Measurements from ENCODE around the gene CCDC146.

CCDC146 gene

GRCh38 chr7:77320714-77321113 lies 198.3 kb downstream of the CCDC146 start:
- Histone ChIP-seq H3K27me3 (ENCODE audit: control insufficient read depth in 1 of 2, insufficient read depth in 2 of 2, low read length in 2 of 2) (no peaks in the 10 kb centered on the region), H3K4me1 (ENCODE audit: control insufficient read depth in 1 of 2, insufficient read depth in 2 of 2, low read length in 2 of 2) (no peaks in the 10 kb centered on the region), H3K4me3 (ENCODE audit: low read depth in 1 of 2, low read length in 2 of 2) (no peak overlapping the region), H3K27ac (ENCODE audit: low read depth, low read length) (no peak overlapping the region), H3K9me3 (ENCODE audit: control insufficient read depth in 1 of 2, low read length in 2 of 2) (no peaks in the 10 kb centered on the region), H3K9ac (ENCODE audit: low read depth in 1 of 2, low read length in 2 of 2) (no peak overlapping the region), H3K36me3 (ENCODE audit: control insufficient read depth in 1 of 2, insufficient read depth in 2 of 2, low read length in 2 of 2) (peaks cover 0 to 15% of the 10 kb centered on the region in 2 donors)

- no peak overlapping the region for H3K27ac ChIP-seq (ENCODE audit: low read depth, low read length)
Measured at GRCh38 chr7:77321300-77321699, 198.9 kb downstream of the CCDC146 start.

DNA sequence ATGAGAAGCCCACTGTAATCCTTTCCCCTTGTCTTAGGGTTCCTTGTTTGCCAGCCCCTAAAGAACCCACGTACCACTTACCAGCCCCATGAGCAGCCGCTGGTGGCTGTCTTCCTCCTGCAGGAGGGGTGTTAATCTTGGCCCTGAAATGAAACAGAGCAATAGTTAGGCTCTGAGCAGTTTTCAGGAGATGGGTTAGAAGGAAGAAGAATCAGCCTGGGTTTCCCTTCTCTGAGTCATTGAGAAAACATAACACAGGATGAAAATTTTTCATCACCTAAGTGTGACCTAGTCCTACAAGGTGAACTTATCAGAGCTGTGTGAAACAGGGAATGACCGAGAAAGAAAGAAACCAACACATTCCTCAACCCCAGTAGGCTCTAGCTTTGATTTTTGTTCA lies 203.7 kb downstream of the CCDC146 start:
- Histone ChIP-seq H3K4me1 (ENCODE audit: control insufficient read depth in 1 of 2, insufficient read depth in 2 of 2, low read length in 2 of 2) (peaks cover 8 to 9% of the 10 kb centered on the region in 2 donors), H3K27ac (ENCODE audit: low read depth, low read length) (no peak overlapping the region), H3K9ac (ENCODE audit: low read depth in 1 of 2, low read length in 2 of 2) (no peak overlapping the region), H3K36me3 (ENCODE audit: control insufficient read depth in 1 of 2, insufficient read depth in 2 of 2, low read length in 2 of 2) (peaks cover 0 to 8% of the 10 kb centered on the region in 2 donors), H3K9me3 (ENCODE audit: control insufficient read depth in 1 of 2, low read length in 2 of 2) (no peaks in the 10 kb centered on the region), H3K4me3 (ENCODE audit: low read depth in 1 of 2, low read length in 2 of 2) (no peak overlapping the region), H3K27me3 (ENCODE audit: control insufficient read depth in 1 of 2, insufficient read depth in 2 of 2, low read length in 2 of 2) (no peaks in the 10 kb centered on the region)

More at GRCh38 chr7:77321300-77321699, 198.9 kb downstream of the CCDC146 start:
- Histone ChIP-seq H3K9ac (ENCODE audit: low read depth in 1 of 2, low read length in 2 of 2) (no peak overlapping the region), H3K4me3 (ENCODE audit: low read depth in 1 of 2, low read length in 2 of 2) (no peak overlapping the region), H3K36me3 (ENCODE audit: control insufficient read depth in 1 of 2, insufficient read depth in 2 of 2, low read length in 2 of 2) (peaks cover 0 to 15% of the 10 kb centered on the region in 2 donors), H3K27me3 (ENCODE audit: control insufficient read depth in 1 of 2, insufficient read depth in 2 of 2, low read length in 2 of 2) (no peaks in the 10 kb centered on the region), H3K9me3 (ENCODE audit: control insufficient read depth in 1 of 2, low read length in 2 of 2) (no peaks in the 10 kb centered on the region), H3K4me1 (ENCODE audit: control insufficient read depth in 1 of 2, insufficient read depth in 2 of 2, low read length in 2 of 2) (no peaks in the 10 kb centered on the region)

DNA sequence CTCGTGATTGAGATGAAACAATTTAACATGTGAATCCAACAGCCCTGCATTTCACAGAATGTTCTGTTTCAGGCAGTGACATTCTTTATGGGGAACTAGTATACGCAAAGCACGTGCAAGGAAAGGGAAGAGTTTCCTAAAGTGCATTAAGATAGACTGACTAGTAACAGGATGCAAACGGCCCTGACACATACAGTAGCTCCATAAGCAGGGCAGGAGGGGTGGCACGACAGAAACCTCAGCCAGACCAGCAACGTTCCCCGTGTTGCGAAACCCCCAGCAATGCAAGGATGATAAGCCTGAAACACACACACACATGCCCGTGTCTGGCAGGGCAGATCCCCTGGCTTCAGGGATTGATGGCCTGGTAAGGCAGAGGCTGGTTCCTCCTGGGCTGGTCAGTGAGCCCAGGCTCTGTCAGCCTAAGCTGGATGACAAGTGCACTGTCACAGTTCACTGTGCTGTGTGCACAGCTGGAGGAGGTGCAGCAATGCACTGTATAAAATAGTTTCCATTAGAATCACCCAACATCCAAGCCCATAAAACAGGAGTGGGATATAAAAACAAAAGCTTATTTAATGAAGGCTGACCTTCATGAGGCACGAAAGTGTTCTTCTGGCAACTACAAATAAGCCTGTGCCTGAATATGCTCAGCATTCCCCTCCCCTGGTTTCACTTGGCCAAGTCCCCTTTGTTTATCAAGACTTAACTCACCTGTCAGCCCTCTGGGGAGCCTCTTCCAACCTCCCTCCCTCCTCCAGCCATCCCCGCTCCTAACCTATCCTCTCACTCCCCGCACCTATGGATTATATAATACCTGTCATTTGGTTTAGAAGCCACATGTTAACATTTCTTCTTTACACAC lies 204.9 kb downstream of the CCDC146 start:
- no peak overlapping the region for H3K4me3 ChIP-seq (ENCODE audit: low read depth in 1 of 2, low read length in 2 of 2)
- no peaks in the 10 kb centered on the region for H3K9me3 ChIP-seq (ENCODE audit: control insufficient read depth in 1 of 2, low read length in 2 of 2)
- no peak overlapping the region for H3K27ac ChIP-seq (ENCODE audit: low read depth, low read length)
- no peaks in the 10 kb centered on the region for H3K27me3 ChIP-seq (ENCODE audit: control insufficient read depth in 1 of 2, insufficient read depth in 2 of 2, low read length in 2 of 2)
- peaks cover 12 to 15% of the 10 kb centered on the region in 2 donors for H3K4me1 ChIP-seq (ENCODE audit: control insufficient read depth in 1 of 2, insufficient read depth in 2 of 2, low read length in 2 of 2)
- peaks cover 0 to 6% of the 10 kb centered on the region in 2 donors for H3K36me3 ChIP-seq (ENCODE audit: control insufficient read depth in 1 of 2, insufficient read depth in 2 of 2, low read length in 2 of 2)
- H3K9ac ChIP-seq (ENCODE audit: low read depth in 1 of 2, low read length in 2 of 2), result no peak overlapping the region

DNA sequence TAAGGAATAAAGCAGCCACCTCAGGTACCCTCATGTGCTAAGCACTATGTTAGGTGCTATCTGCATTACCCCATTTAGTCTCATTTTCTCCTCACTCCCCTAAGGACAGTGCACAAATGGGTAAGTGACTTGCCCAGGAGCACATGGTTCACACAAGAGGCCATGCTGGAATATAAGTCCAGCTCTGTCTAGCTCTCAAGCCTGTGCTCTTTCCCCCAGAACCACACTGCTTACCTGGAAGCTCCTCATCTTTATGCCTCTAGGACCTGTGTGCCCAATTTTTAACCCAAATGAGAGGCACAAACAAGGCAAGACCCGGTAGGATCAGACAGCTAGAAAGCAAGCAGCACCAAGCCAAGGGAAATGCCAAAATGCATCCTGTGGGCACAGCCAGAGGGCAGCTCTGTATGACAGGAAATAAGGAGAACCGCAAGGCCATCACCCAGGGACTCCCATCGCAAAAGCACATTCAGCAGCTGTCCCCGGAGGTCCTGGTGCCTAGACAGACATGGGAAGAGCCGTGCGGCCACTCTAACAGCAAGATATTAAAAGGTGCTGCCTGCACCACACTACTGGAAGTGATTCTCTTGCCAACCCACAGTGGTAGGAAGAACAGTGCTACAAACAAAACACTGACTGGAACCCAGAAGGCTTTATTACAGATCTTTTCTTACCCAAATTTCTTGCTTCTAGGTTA lies 205.7 kb downstream of the CCDC146 start:
- H3K27ac ChIP-seq (ENCODE audit: low read depth, low read length), result no peak overlapping the region
- H3K9me3 ChIP-seq (ENCODE audit: control insufficient read depth in 1 of 2, low read length in 2 of 2), result no peaks in the 10 kb centered on the region
- no peaks in the 10 kb centered on the region for H3K27me3 ChIP-seq (ENCODE audit: control insufficient read depth in 1 of 2, insufficient read depth in 2 of 2, low read length in 2 of 2)
- peaks cover 12 to 15% of the 10 kb centered on the region in 2 donors for H3K4me1 ChIP-seq (ENCODE audit: control insufficient read depth in 1 of 2, insufficient read depth in 2 of 2, low read length in 2 of 2)
- H3K36me3 ChIP-seq (ENCODE audit: control insufficient read depth in 1 of 2, insufficient read depth in 2 of 2, low read length in 2 of 2), result peaks cover 0 to 6% of the 10 kb centered on the region in 2 donors
- H3K4me3 ChIP-seq (ENCODE audit: low read depth in 1 of 2, low read length in 2 of 2), result no peak overlapping the region
- H3K9ac ChIP-seq (ENCODE audit: low read depth in 1 of 2, low read length in 2 of 2), result no peak overlapping the region

GRCh38 chr7:77328669-77329068 lies 206.3 kb downstream of the CCDC146 start:
- H3K27ac ChIP-seq (ENCODE audit: low read depth, low read length), result no peak overlapping the region
- no peak overlapping the region for H3K4me3 ChIP-seq (ENCODE audit: low read depth in 1 of 2, low read length in 2 of 2)
- peaks cover 0 to 6% of the 10 kb centered on the region in 2 donors for H3K36me3 ChIP-seq (ENCODE audit: control insufficient read depth in 1 of 2, insufficient read depth in 2 of 2, low read length in 2 of 2)

DNA sequence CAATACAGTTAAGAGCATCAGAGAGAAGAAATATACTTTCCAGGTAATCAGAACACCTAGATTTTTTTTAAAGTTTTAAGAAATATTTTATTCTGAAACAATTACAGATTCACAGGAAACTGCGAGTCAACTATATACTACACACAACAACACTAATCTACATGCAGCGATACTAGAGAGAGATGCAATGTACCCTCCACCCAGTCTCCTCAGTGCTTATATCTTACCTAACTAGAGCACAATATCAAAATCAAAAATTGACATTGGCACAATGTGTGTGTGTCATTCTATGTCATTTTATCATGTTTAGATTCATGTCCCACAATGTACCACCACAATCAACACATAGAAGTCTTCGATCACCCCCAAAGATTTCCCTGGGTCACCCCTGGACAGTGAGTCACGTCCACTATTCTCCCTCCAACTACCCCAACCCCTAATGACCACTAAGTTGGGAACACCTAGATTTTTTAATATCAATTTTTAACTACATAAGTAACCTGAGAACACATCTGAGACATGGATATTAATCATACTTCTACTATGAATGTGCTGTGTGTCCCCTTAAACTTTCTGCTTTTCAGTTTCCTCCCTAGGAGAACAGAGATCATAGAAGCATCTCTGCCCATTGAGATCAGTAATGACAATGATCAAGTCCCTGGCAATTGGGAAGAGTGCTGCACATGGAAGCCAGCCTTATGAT lies 207.2 kb downstream of the CCDC146 start:
- H3K27ac ChIP-seq (ENCODE audit: low read depth, low read length), result no peak overlapping the region
- peaks cover 0 to 4% of the 10 kb centered on the region in 2 donors for H3K36me3 ChIP-seq (ENCODE audit: control insufficient read depth in 1 of 2, insufficient read depth in 2 of 2, low read length in 2 of 2)
- no peak overlapping the region for H3K4me3 ChIP-seq (ENCODE audit: low read depth in 1 of 2, low read length in 2 of 2)
- H3K9me3 ChIP-seq (ENCODE audit: control insufficient read depth in 1 of 2, low read length in 2 of 2), result no peaks in the 10 kb centered on the region
- no peak overlapping the region for H3K9ac ChIP-seq (ENCODE audit: low read depth in 1 of 2, low read length in 2 of 2)
- H3K27me3 ChIP-seq (ENCODE audit: control insufficient read depth in 1 of 2, insufficient read depth in 2 of 2, low read length in 2 of 2), result no peaks in the 10 kb centered on the region
- H3K4me1 ChIP-seq (ENCODE audit: control insufficient read depth in 1 of 2, insufficient read depth in 2 of 2, low read length in 2 of 2), result peaks cover 12 to 15% of the 10 kb centered on the region in 2 donors

More at GRCh38 chr7:77328669-77329068, 206.3 kb downstream of the CCDC146 start:
- Histone ChIP-seq H3K9me3 (ENCODE audit: control insufficient read depth in 1 of 2, low read length in 2 of 2) (no peaks in the 10 kb centered on the region), H3K9ac (ENCODE audit: low read depth in 1 of 2, low read length in 2 of 2) (no peak overlapping the region), H3K27me3 (ENCODE audit: control insufficient read depth in 1 of 2, insufficient read depth in 2 of 2, low read length in 2 of 2) (no peaks in the 10 kb centered on the region), H3K4me1 (ENCODE audit: control insufficient read depth in 1 of 2, insufficient read depth in 2 of 2, low read length in 2 of 2) (peaks cover 12 to 15% of the 10 kb centered on the region in 2 donors)

DNA sequence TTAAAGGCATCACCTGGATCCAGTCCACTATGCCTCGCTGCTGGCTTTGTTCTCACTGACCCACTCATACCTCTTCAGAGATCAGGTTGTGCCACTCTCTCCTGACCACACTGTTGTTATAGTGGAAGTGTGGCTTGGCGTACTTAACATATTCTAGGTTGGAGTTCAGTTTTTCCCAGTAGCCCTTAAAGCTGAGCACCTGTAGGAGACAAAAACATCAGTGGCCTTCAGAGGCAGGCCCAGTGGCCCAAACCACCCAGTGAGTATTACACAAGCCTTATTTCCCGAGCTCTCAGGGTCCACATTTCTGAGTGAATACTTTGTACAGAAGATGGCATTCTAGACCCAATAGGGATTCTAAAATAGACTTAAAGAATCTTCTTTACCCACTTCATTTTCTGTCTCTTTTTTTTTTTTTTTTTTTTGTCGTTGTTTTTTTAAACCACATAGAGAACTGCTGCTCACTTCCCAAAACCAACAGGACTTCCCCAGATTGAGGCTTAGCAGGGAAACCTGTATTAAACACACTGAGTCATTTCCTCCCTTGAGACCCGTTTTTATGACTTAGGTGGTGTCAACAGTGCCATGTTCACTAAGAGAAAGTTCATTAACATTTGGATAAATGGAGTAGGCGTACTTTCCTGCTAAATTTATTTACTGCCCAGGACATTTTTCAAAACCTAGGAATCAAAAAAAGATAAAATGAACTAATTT lies 207.9 kb downstream of the CCDC146 start:
- no peaks in the 10 kb centered on the region for H3K9me3 ChIP-seq (ENCODE audit: control insufficient read depth in 1 of 2, low read length in 2 of 2)
- no peak overlapping the region for H3K9ac ChIP-seq (ENCODE audit: low read depth in 1 of 2, low read length in 2 of 2)
- H3K4me1 ChIP-seq (ENCODE audit: control insufficient read depth in 1 of 2, insufficient read depth in 2 of 2, low read length in 2 of 2), result peaks cover 12 to 15% of the 10 kb centered on the region in 2 donors
- peaks cover 0 to 4% of the 10 kb centered on the region in 2 donors for H3K36me3 ChIP-seq (ENCODE audit: control insufficient read depth in 1 of 2, insufficient read depth in 2 of 2, low read length in 2 of 2)
- H3K4me3 ChIP-seq (ENCODE audit: low read depth in 1 of 2, low read length in 2 of 2), result no peak overlapping the region
- no peaks in the 10 kb centered on the region for H3K27me3 ChIP-seq (ENCODE audit: control insufficient read depth in 1 of 2, insufficient read depth in 2 of 2, low read length in 2 of 2)
- no peak overlapping the region for H3K27ac ChIP-seq (ENCODE audit: low read depth, low read length)

- Histone ChIP-seq H3K27me3 (ENCODE audit: control insufficient read depth in 1 of 2, insufficient read depth in 2 of 2, low read length in 2 of 2) (no peaks in the 10 kb centered on the region), H3K9me3 (ENCODE audit: control insufficient read depth in 1 of 2, low read length in 2 of 2) (no peaks in the 10 kb centered on the region), H3K4me1 (ENCODE audit: control insufficient read depth in 1 of 2, insufficient read depth in 2 of 2, low read length in 2 of 2) (peaks cover 12 to 14% of the 10 kb centered on the region in 2 donors), H3K9ac (ENCODE audit: low read depth in 1 of 2, low read length in 2 of 2) (no peak overlapping the region), H3K4me3 (ENCODE audit: low read depth in 1 of 2, low read length in 2 of 2) (no peak overlapping the region), H3K27ac (ENCODE audit: low read depth, low read length) (no peak overlapping the region), H3K36me3 (ENCODE audit: control insufficient read depth in 1 of 2, insufficient read depth in 2 of 2, low read length in 2 of 2) (peaks cover 0 to 4% of the 10 kb centered on the region in 2 donors)
Measured at GRCh38 chr7:77331938-77332695, 209.7 kb downstream of the CCDC146 start.

Measured in duodenal mucosa (tissue), 2 donors.